HT1080 (cell line): ENCODE measurements around the gene FBXO40. TPM values are rescaled to one million over a fixed set of nuclear protein-coding genes. Genes with fewer than 3 reads are reported as not detected.

Source experiments
- DNase-seq: peaks from one replicate; pipeline ENCODE4 v3.0.0-alpha.2; 2015; ENCODE audit warnings: low read depth
- small RNA-seq: library from RNA; depleted of rRNA; stranded (forward); fragments of <200 nt; gene quantifications from one replicate; pipeline ENCODE3, GENCODE V24; 2014
- total RNA-seq: library from RNA; depleted of rRNA; stranded (reverse); fragments of >200 nt; shearing (Covaris generic); gene quantifications from 2 replicates; pipeline ENCODE4 v1.2.3, GENCODE V29; 2014; rRNA removed

The FBXO40 gene
- total RNA-seq, 1 experiment from 2014 or later = 0.05 TPM

- DNase-seq = peak; percentile 18
Observed at GRCh38 chr3:121661376-121661775, 68.2 kb downstream of the FBXO40 start.

- DNase-seq = no peak
Observed at GRCh38 chr3:121662742-121663141, 69.6 kb downstream of the FBXO40 start.

DNA sequence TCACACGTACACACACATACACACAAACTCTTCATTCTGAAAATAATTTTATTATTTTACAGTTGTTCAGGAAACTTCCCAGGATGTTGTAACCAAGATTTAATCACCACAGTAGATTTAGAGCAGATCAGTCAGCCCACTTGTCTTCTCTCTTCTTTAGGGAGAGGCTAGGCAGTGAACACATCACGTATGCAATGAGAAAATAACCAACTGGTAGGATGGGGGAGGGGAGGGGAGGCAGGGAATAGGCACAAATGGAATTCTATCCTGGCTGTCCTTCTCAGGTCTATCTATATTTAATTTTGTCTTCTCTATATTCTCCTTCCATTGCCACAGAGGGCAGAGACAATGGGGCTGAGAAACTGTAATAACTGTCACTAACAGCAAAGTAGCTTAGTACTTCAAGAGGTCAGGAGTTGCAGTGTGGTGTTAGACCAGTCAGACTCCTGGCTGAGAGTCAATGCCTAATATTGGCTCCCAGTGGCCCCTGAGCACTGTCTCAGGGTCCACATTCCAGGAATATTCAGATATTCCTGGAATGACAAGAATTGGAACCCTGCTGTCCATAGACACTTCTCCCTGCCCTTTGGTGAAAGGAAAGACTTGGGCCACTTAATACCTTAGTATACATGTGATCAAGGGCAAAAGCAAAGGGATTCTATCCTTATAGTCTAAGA is 70.1 kb downstream of the FBXO40 start:
- no peak for DNase-seq

DNA sequence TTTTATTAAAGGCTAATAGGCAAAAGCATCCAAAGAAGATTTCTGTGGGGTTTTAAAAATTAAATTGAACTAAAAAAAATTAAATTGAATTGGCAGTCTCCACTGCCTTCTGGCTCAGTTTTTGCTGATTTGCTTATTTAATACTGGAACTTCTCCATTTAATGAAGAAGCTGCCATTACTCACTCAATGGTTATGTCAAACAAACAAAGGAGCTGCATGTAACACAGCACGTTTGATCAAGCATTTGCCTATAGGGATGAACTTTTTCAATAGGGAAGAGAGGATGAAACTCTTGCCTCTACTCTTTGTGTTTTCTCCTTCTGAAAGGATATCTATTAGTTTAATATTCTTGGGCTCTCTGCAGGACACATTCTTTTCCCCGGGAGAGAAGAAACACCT is 72.3 kb downstream of the FBXO40 start:
- DNase-seq = no peak

DNA sequence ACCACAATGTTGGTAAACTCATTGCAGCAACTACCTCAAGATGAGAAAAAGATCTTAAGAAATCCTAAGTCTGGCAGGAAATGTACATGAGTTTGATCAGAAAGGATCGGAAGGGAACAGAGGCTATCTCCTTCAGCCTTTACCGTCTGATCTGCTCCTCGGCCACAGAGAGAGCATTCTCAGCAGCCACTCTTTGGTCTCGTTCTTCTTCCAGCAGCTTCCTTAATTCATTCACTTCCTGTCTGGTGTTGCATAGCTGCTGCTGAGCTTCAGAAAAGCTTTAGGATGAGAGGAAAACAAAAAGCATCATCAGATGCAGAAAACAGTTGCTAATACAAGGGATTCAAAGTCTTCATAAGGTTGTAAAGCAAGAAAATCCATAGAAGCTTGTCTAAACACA is 74.2 kb downstream of the FBXO40 start:
- no peak for DNase-seq

- DNase-seq = no peak
Observed at GRCh38 chr3:121670676-121671075, 77.5 kb downstream of the FBXO40 start.

- no peak for DNase-seq
Observed at GRCh38 chr3:121677141-121677540, 84.0 kb downstream of the FBXO40 start.

Small RNA genes within 50 kb of the gene (small RNA-seq; reads per million reads assigned to genes)
- not detected for gene RNU4-62P

Other genes starting within 250 kb of the FBXO40 start
- gene POLQ, start 47.4 kb upstream of the FBXO40 start, total RNA-seq = 17.3 and 18.2 TPM in 2 replicates
- gene ARGFX, start 25.4 kb upstream of the FBXO40 start, total RNA-seq = not detected in 2 replicates
- 45.9 and 55.1 TPM in 2 replicates for gene HCLS1, start 67.5 kb downstream of the FBXO40 start, total RNA-seq
- gene GOLGB1, start 156.4 kb downstream of the FBXO40 start, total RNA-seq = 15.5 and 20.5 TPM in 2 replicates
- 28.8 and 33.2 TPM in 2 replicates for gene IQCB1, start 241.7 kb downstream of the FBXO40 start, total RNA-seq
- gene EAF2, start 241.8 kb downstream of the FBXO40 start, total RNA-seq = 2.1 and 3.7 TPM in 2 replicates